Smooth muscle cell (in vitro differentiated cells): ENCODE data around the gene NLRP14. TPM values are rescaled to one million over a fixed set of nuclear protein-coding genes. Genes with fewer than 3 reads are reported as not detected.

Experiments used
- DNase-seq: peaks from one replicate; lab custom pipeline; 2025; ENCODE audit not compliant: unreplicated experiment; lab: John Stamatoyannopoulos, UW
- H2AFZ ChIP-seq: fragments of 200-600 bp; sonication (generic); 2 replicates; pipeline ENCODE4 v1.6.0; 2016; ENCODE audit warnings: antibody characterized with exemption, low read depth, mild to moderate bottlenecking
- H3F3A ChIP-seq: fragments of 200-600 bp; sonication (generic); 2 replicates; pipeline ENCODE4 v1.6.0; 2017; ENCODE audit warnings: antibody characterized with exemption, low read depth
- H3K27ac ChIP-seq: fragments of 200-600 bp; sonication (generic); 2 replicates; pipeline ENCODE4 v1.5.1; 2016; ENCODE audit warnings: low read depth, mild to moderate bottlenecking
- H3K27me3 ChIP-seq: fragments of 200-600 bp; sonication (generic); 2 replicates; pipeline ENCODE4 v1.6.1; 2016; ENCODE audit warnings: low read depth, mild to moderate bottlenecking
- H3K36me3 ChIP-seq: fragments of 200-600 bp; sonication (generic); 2 replicates; pipeline ENCODE4 v1.5.1; 2016; ENCODE audit warnings: low read depth
- H3K4me1 ChIP-seq: fragments of 200-600 bp; sonication (generic); 2 replicates; pipeline ENCODE4 v1.5.1; 2016; ENCODE audit warnings: low read depth
- H3K4me2 ChIP-seq: fragments of 200-600 bp; sonication (generic); 2 replicates; pipeline ENCODE4 v1.6.0; 2016; ENCODE audit warnings: mild to moderate bottlenecking
- H3K4me3 ChIP-seq: fragments of 200-600 bp; sonication (generic); 2 replicates; pipeline ENCODE4 v1.5.1; 2016; ENCODE audit warnings: mild to moderate bottlenecking
- H3K79me2 ChIP-seq: fragments of 200-600 bp; sonication (generic); 2 replicates; pipeline ENCODE4 v1.6.0; 2016; ENCODE audit warnings: low read depth, mild to moderate bottlenecking
- H3K9ac ChIP-seq: fragments of 200-600 bp; sonication (generic); 2 replicates; pipeline ENCODE4 v1.6.0; 2016; ENCODE audit warnings: low read depth
- H3K9me3 ChIP-seq: fragments of 200-600 bp; sonication (generic); replicated peaks from 2 replicates; pipeline ENCODE4 v1.5.1; 2016; ENCODE audit warnings: low read depth
- H4K20me1 ChIP-seq: fragments of 200-600 bp; sonication (generic); 2 replicates; pipeline ENCODE4 v1.6.0; 2016; ENCODE audit warnings: low read depth
- CTCF ChIP-seq: fragments of 200-600 bp; sonication (generic); IDR thresholded peaks from 2 replicates; pipeline ENCODE4 v1.5.1; 2017; ENCODE audit warnings: borderline replicate concordance, mild to moderate bottlenecking, antibody characterized with exemption; ENCODE audit not compliant: insufficient read depth, poor library complexity, severe bottlenecking
- WGBS: methylation state at CpG from one replicate; pipeline ENCODE4 v1.1.7; 2016; ENCODE audit warnings: low lambda C conversion rate; 5-methylcytosine and 5-hydroxymethylcytosine counted together
- polyA plus RNA-seq: library from polyadenylated mRNA; unstranded; fragments of >200 nt; fragmentation: Nextera tagmentation; extraction: Ambion mirVana; gene quantifications from 2 replicates; pipeline ENCODE4 v1.2.1, GENCODE V29; 2016
- total RNA-seq: library from RNA; depleted of rRNA; stranded (reverse); fragments of >200 nt; gene quantifications from 2 replicates; pipeline ENCODE4 v1.2.3, GENCODE V29; 2014

Gene NLRP14
- total and polyA plus RNA-seq, 2 experiments from 2014 or later = 0.34 TPM; not detected in 1

- 85% methylated on average over 11 of the region's 11 CpGs for WGBS
- no peak for DNase-seq
- H3K9me3 ChIP-seq = no peaks in the 10 kb centered on the region
- no peak overlapping the region for H3K27ac ChIP-seq
- H3K36me3 ChIP-seq = no peaks in the 10 kb centered on the region
- H2AFZ ChIP-seq = no peak overlapping the region
- no peaks in the 10 kb centered on the region for H3K4me1 ChIP-seq
- H4K20me1 ChIP-seq = no peaks in the 10 kb centered on the region
- no peaks in the 10 kb centered on the region for H3F3A ChIP-seq
- TF ChIP-seq CTCF = no peak
- H3K4me3 ChIP-seq = no peak overlapping the region
- H3K9ac ChIP-seq = no peak overlapping the region
- H3K27me3 ChIP-seq = peaks cover 16% of the 10 kb centered on the region
- no peaks in the 10 kb centered on the region for H3K79me2 ChIP-seq
- H3K4me2 ChIP-seq = no peak overlapping the region
Measured at GRCh38 chr11:7031471-7031871, 11.2 kb downstream of the NLRP14 start.

GRCh38 chr11:7032692-7033091 is 12.4 kb downstream of the NLRP14 start:
- no peak for DNase-seq
- no peak overlapping the region for H3K4me3 ChIP-seq
- H3K9ac ChIP-seq = no peak overlapping the region
- H2AFZ ChIP-seq = no peak overlapping the region
- peaks cover 20% of the 10 kb centered on the region for H3K27me3 ChIP-seq
- H3K9me3 ChIP-seq = no peaks in the 10 kb centered on the region
- no peaks in the 10 kb centered on the region for H3K36me3 ChIP-seq
- 84% methylated on average over 1 of the region's 1 CpG for WGBS
- no peak overlapping the region for H3K4me2 ChIP-seq
- no peak overlapping the region for H3K27ac ChIP-seq
- no peaks in the 10 kb centered on the region for H3K4me1 ChIP-seq
- no peak for TF ChIP-seq CTCF
- H4K20me1 ChIP-seq = no peaks in the 10 kb centered on the region
- H3F3A ChIP-seq = no peaks in the 10 kb centered on the region
- H3K79me2 ChIP-seq = no peaks in the 10 kb centered on the region

- Histone ChIP-seq H3F3A (no peaks in the 10 kb centered on the region), H3K27ac (no peak overlapping the region), H3K4me2 (no peak overlapping the region), H3K9ac (no peak overlapping the region), H3K27me3 (peaks cover 20% of the 10 kb centered on the region), H3K79me2 (no peaks in the 10 kb centered on the region), H2AFZ (no peak overlapping the region), H3K4me3 (no peak overlapping the region), H4K20me1 (no peaks in the 10 kb centered on the region), H3K36me3 (no peaks in the 10 kb centered on the region), H3K4me1 (no peaks in the 10 kb centered on the region), H3K9me3 (no peaks in the 10 kb centered on the region)
- no peak for DNase-seq
- no peak for TF ChIP-seq CTCF
- 86% methylated on average over 6 of the region's 6 CpGs for WGBS
Measured at GRCh38 chr11:7034019-7034418, 13.7 kb downstream of the NLRP14 start.

- no peak overlapping the region for H3K4me2 ChIP-seq
- no peak overlapping the region for H3K4me3 ChIP-seq
- no peak overlapping the region for H2AFZ ChIP-seq
- H4K20me1 ChIP-seq = no peaks in the 10 kb centered on the region
- no peak for TF ChIP-seq CTCF
- no peaks in the 10 kb centered on the region for H3K79me2 ChIP-seq
- 85% methylated on average over 3 of the region's 3 CpGs for whole genome bisulfite sequencing
- no peak overlapping the region for H3K9ac ChIP-seq
- no peaks in the 10 kb centered on the region for H3K4me1 ChIP-seq
- H3K9me3 ChIP-seq = no peaks in the 10 kb centered on the region
- DNase-seq = no peak
- H3K27ac ChIP-seq = no peak overlapping the region
- H3K27me3 ChIP-seq = peaks cover 3% of the 10 kb centered on the region
- no peaks in the 10 kb centered on the region for H3F3A ChIP-seq
- no peaks in the 10 kb centered on the region for H3K36me3 ChIP-seq
Measured at GRCh38 chr11:7046474-7047175, 26.3 kb downstream of the NLRP14 start.
